Tibial nerve (tissue), 3 donors: ENCODE results near the gene NOSTRIN.

Experiments
- CTCF ChIP-seq, 5 experiments: fragments of 200-600 bp in 3 of 5; fragments of 450-650 bp in 2 of 5; sonication (generic) in 3 of 5; IDR thresholded peaks; one replicate each; pipeline ENCODE4 v1.5.1; 2016 to 2019; ENCODE audit warnings: antibody characterized with exemption in 5 of 5, mild to moderate bottlenecking in 3 of 5, moderate library complexity in 2 of 5
- POLR2A ChIP-seq, 2 donors: fragments of 450-650 bp; IDR thresholded peaks; one replicate each; pipeline ENCODE4 v1.6.1; 2017; ENCODE audit warnings: antibody characterized with exemption in 2 of 2, mild to moderate bottlenecking in 2 of 2, moderate library complexity in 2 of 2

GRCh38 chr2:168884975-168885374 is 82.5 kb downstream of the NOSTRIN start:
- TF ChIP-seq CTCF (IDR thresholded peaks at IDR 0.05) (no peak), POLR2A (IDR thresholded peaks at IDR 0.05) (no peak)
